ENCODE results near the gene CTNND2.

Gene CTNND2

GRCh38 chr5:11335881-11336760 lies 568.1 kb downstream of the CTNND2 start:
- H3K36me3 ChIP-seq (ENCODE audit: control insufficient read depth in 2 of 2, insufficient read depth in 1 of 2, low read length in 2 of 2), result no peaks in the 10 kb centered on the region
- TF ChIP-seq ZNF391 (tag by site-specific recombination; IDR thresholded peaks at IDR 0.05; ENCODE audit: borderline replicate concordance, low read depth), result no peak
- no peak for TF ChIP-seq SP3 (tag by site-specific recombination; IDR thresholded peaks at IDR 0.05)
- TF ChIP-seq ZNF48 (tag by site-specific recombination; IDR thresholded peaks at IDR 0.05), result no peak
- TF ChIP-seq ZNF335 (tag by site-specific recombination; conservative IDR thresholded peaks at IDR 0.05), result no peak
- TF ChIP-seq ZNF184 (tag by site-specific recombination; IDR thresholded peaks at IDR 0.05), result no peak
- TF ChIP-seq ZBTB7A (tag by site-specific recombination; IDR thresholded peaks at IDR 0.05; ENCODE audit: low read depth), result no peak
- no peak for TF ChIP-seq ZNF16 (tag by site-specific recombination; IDR thresholded peaks at IDR 0.05; ENCODE audit: low read depth)
- TF ChIP-seq OVOL3 (tag by site-specific recombination; IDR thresholded peaks at IDR 0.05), result no peak
- no peak for TF ChIP-seq ZNF624 (tag by site-specific recombination; IDR thresholded peaks at IDR 0.05)
- no peak for TF ChIP-seq ZNF510 (tag by site-specific recombination; IDR thresholded peaks at IDR 0.05; ENCODE audit: insufficient replicate concordance)
- no peak for TF ChIP-seq ZFP69B (tag by site-specific recombination; IDR thresholded peaks at IDR 0.05)
- no peak for TF ChIP-seq ZNF354C (tag by site-specific recombination; IDR thresholded peaks at IDR 0.05; ENCODE audit: borderline replicate concordance, low read depth)
- TF ChIP-seq ZNF660 (tag by site-specific recombination; IDR thresholded peaks at IDR 0.05), result no peak
- TF ChIP-seq ZNF677 (tag by site-specific recombination; IDR thresholded peaks at IDR 0.05), result no peak
- TF ChIP-seq ZNF76 (tag by site-specific recombination; IDR thresholded peaks at IDR 0.05; ENCODE audit: borderline replicate concordance, low read depth), result no peak
- no peak for TF ChIP-seq PRDM6 (tag by site-specific recombination; IDR thresholded peaks at IDR 0.05)
- TF ChIP-seq ZNF549 (tag by site-specific recombination; IDR thresholded peaks at IDR 0.05), result no peak
- no peak for TF ChIP-seq AEBP2 (tag by site-specific recombination; IDR thresholded peaks at IDR 0.05; ENCODE audit: borderline replicate concordance)
- no peaks in the 10 kb centered on the region for H3K4me1 ChIP-seq (ENCODE audit: control insufficient read depth, insufficient read depth, low read length)
- ChIA-PET POLR2A (no interaction called here), CTCF (interaction anchor here (0.7 kb wide), 1 partner anchor 69 kb away, joined by 3 read pairs; no protein-coding TSS in a partner anchor)
- H3K27ac ChIP-seq (ENCODE audit: extremely low read depth, low read depth, low read length), result no peak overlapping the region
- no peaks in the 10 kb centered on the region for H3K9me3 ChIP-seq (ENCODE audit: control insufficient read depth, insufficient read depth, low read depth, low read length)
- H3K4me3 ChIP-seq (ENCODE audit: low read depth, low read length), result no peak overlapping the region

- no peaks in the 10 kb centered on the region for H3K9me3 ChIP-seq (ENCODE audit: control insufficient read depth, insufficient read depth, low read depth, low read length)
- no peaks in the 10 kb centered on the region for H3K36me3 ChIP-seq (ENCODE audit: control insufficient read depth in 2 of 2, insufficient read depth in 1 of 2, low read length in 2 of 2)
- no peak for TF ChIP-seq ZEB2 (tag by site-specific recombination; IDR thresholded peaks at IDR 0.05)
- TF ChIP-seq ZNF16 (tag by site-specific recombination; IDR thresholded peaks at IDR 0.05; ENCODE audit: low read depth), result no peak
- TF ChIP-seq ZBTB11 (tag by site-specific recombination; conservative IDR thresholded peaks at IDR 0.05; ENCODE audit: low read depth), result no peak
- no peak for TF ChIP-seq ZSCAN23 (tag by site-specific recombination; IDR thresholded peaks at IDR 0.05)
- TF ChIP-seq FEZF1 (tag by site-specific recombination; IDR thresholded peaks at IDR 0.05), result no peak
- no peak for TF ChIP-seq SALL2 (tag by site-specific recombination; IDR thresholded peaks at IDR 0.05; ENCODE audit: borderline replicate concordance)
- TF ChIP-seq ZFP37 (tag by site-specific recombination; IDR thresholded peaks at IDR 0.05), result no peak
- no peak for TF ChIP-seq YY2 (tag by site-specific recombination; IDR thresholded peaks at IDR 0.05)
- no peak for TF ChIP-seq OVOL3 (tag by site-specific recombination; IDR thresholded peaks at IDR 0.05)
- TF ChIP-seq ZNF624 (tag by site-specific recombination; IDR thresholded peaks at IDR 0.05), result no peak
- no peak for TF ChIP-seq ZNF768 (tag by site-specific recombination; IDR thresholded peaks at IDR 0.05)
- no peak for TF ChIP-seq ZNF391 (tag by site-specific recombination; IDR thresholded peaks at IDR 0.05; ENCODE audit: borderline replicate concordance, low read depth)
- H3K4me1 ChIP-seq (ENCODE audit: control insufficient read depth, insufficient read depth, low read length), result no peaks in the 10 kb centered on the region
- CTCF ChIA-PET, result no interaction called here
- H3K4me3 ChIP-seq (ENCODE audit: low read depth, low read length), result no peak overlapping the region
- H3K27ac ChIP-seq (ENCODE audit: extremely low read depth, low read depth, low read length), result no peak overlapping the region
- POLR2A ChIA-PET, result no interaction called here
These were observed 569.8 kb downstream of the CTNND2 start for GRCh38 chr5:11334404-11334803.
